ENCODE data around the gene TNS3.

The TNS3 gene

GRCh38 chr7:47345857-47346298 lies 236.0 kb downstream of the TNS3 start:
- no peak for DNase-seq (ENCODE audit: insufficient read length, low spot score)
- TF ChIP-seq CTCF (IDR thresholded peaks at IDR 0.05; ENCODE audit: insufficient read depth, missing control alignments), result no peak
- no peak for FAIRE-seq

DNA sequence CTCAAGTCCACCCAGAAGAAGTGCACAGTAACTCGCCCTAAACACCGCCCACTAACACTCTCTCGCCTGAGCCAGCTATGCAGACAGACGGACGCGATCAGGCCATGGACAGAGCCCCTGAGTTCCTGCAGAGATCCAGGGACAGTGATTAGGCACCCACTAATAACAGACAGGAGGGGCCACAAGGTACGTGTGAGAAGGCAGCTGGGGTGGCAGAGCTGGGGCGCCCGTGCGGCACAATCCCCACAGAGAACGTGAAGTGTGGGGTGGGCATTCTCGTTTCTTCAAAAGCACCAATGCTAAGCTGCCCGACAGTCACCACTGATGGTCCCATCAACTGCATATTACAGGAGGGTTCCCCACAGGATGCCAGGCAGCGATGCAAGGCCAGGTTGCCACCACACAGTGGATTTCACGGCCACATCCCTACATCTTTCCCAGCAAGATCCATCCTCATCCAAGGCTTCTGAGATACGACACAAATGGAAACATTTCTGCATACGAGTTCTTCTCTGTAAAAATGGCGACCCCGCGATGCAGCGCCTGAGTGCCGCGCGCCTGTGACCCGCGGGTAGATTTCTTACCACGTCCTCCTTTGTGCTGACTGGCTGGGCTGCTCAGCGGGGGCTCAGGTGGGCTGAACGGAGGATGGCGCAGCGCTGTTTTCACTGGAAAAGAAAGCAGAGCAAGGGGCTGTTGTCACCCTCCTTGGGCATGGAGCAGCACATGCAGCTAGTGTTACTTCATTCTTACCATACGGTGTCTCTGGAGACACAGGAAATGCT lies 237.5 kb downstream of the TNS3 start:
- no peak for DNase-seq (ENCODE audit: insufficient read length, low spot score)
- TF ChIP-seq CTCF (IDR thresholded peaks at IDR 0.05; ENCODE audit: insufficient read depth, missing control alignments), result no peak
- FAIRE-seq, result no peak

GRCh38 chr7:47343061-47343455 lies 238.9 kb downstream of the TNS3 start:
- TF ChIP-seq CTCF (IDR thresholded peaks at IDR 0.05; ENCODE audit: insufficient read depth, missing control alignments), result no peak
- FAIRE-seq (no peak), DNase-seq (ENCODE audit: insufficient read length, low spot score) (no peak)

DNA sequence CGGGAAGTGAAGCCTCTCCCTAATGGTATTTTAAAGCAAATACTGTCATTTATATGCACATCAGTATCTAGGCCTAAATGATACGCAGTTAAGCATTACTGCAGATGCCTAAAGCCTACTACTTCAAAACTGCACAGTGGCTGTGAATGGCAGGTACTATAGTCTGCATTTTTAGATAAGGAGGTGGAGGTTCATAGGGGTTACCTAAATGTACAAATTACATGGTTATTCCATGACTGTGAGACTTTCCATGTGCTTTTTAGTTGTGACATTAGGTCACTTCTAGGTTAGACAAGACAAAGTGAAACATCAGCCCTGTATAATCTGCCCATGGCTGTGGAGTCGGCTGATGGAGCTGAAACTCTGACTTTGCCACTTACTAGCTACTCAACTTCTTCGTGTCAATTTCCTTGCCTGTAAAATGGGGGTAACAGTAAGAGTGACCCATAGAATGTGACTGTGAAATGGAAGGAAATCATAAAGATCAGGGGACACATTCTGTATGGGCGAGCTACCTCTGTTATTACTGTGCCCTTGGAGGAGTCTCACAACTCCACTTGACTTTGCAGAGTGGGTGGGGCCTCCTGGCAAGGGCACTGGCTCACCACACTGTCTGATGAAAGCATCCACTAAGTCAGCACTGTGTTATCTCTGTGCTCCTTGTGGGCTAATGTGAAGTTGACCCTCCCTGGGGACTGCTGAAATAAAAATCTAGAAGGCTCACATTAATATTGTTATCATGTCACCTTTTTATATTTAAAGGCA lies 239.4 kb downstream of the TNS3 start:
- DNase-seq (ENCODE audit: insufficient read length, low spot score), result no peak
- TF ChIP-seq CTCF (IDR thresholded peaks at IDR 0.05; ENCODE audit: insufficient read depth, missing control alignments), result no peak
- no peak for FAIRE-seq

GRCh38 chr7:47340517-47340916 lies 241.4 kb downstream of the TNS3 start:
- no peak for TF ChIP-seq CTCF (IDR thresholded peaks at IDR 0.05; ENCODE audit: insufficient read depth, missing control alignments)
- no peak for DNase-seq (ENCODE audit: insufficient read length, low spot score)
- FAIRE-seq, result no peak

GRCh38 chr7:47338026-47338425 lies 243.9 kb downstream of the TNS3 start:
- DNase-seq (ENCODE audit: insufficient read length, low spot score), result no peak
- no peak for TF ChIP-seq CTCF (IDR thresholded peaks at IDR 0.05; ENCODE audit: insufficient read depth, missing control alignments)
- no peak for FAIRE-seq

- TF ChIP-seq CTCF (IDR thresholded peaks at IDR 0.05; ENCODE audit: insufficient read depth, missing control alignments), result no peak
- FAIRE-seq (no peak), DNase-seq (ENCODE audit: insufficient read length, low spot score) (no peak)
These were observed 244.4 kb downstream of the TNS3 start for GRCh38 chr7:47337531-47337930.

Data from D721Med (cell line).